Measurements from ENCODE around the gene ETF1. TPM values are rescaled to one million over a fixed set of nuclear protein-coding genes. Genes with fewer than 3 reads are reported as not detected.
A peak's percentile ranks its signal among the peaks of the same experiment; 100 is the strongest.

ETF1 gene
- total and polyA plus RNA-seq, 9 of the 15 experiments (the other 6 are each of a cell fraction or from before 2014, with no cell fraction given), result 53.7 to 209 (median 164) TPM

GRCh38 chr5:138469540-138470321, 73.3 kb downstream of the ETF1 start (continued):
- no peak for TF ChIP-seq ID3 (CRISPR knock-in tag; IDR thresholded peaks at IDR 0.05)
- peak; percentile 70; the same call in 1 of the 2 replicates for TF ChIP-seq ID3 (tag; IDR thresholded peaks at IDR 0.05)
- TF ChIP-seq ZNF140 (CRISPR knock-in tag; IDR thresholded peaks at IDR 0.05), result no peak
- TF ChIP-seq ZNF644 (tag; IDR thresholded peaks at IDR 0.05; ENCODE audit: low read depth), result no peak
- TF ChIP-seq EP300 (IDR thresholded peaks at IDR 0.05; ENCODE audit: low read length), result peak; percentile 19; the same call in 1 of the 2 replicates
- TF ChIP-seq TRIM28 (IDR thresholded peaks at IDR 0.05), result no peak
- TF ChIP-seq ZNF431 (CRISPR knock-in tag; IDR thresholded peaks at IDR 0.05), result peak; percentile 59
- TF ChIP-seq TEAD2 (tag; IDR thresholded peaks at IDR 0.05), result no peak
- no peak for TF ChIP-seq HMG20A (CRISPR knock-in tag; conservative IDR thresholded peaks at IDR 0.05)
- no peak for TF ChIP-seq C11orf30 (IDR thresholded peaks at IDR 0.05; ENCODE audit: low read depth)
- TF ChIP-seq RFX7 (CRISPR knock-in tag; IDR thresholded peaks at IDR 0.05), result 0 out of 2 replicates have a peak, but pooled peaks have one; percentile 28
- TF ChIP-seq ZBTB9 (CRISPR knock-in tag; IDR thresholded peaks at IDR 0.05), result no peak; the same call in 1 of the 2 replicates
- no peak; the same call in 1 of the 2 replicates for TF ChIP-seq ZFPM2 (CRISPR knock-in tag; IDR thresholded peaks at IDR 0.05)
- 0 out of 2 replicates have a peak, but pooled peaks have one; percentile 44 for TF ChIP-seq TOE1 (IDR thresholded peaks at IDR 0.05; ENCODE audit: borderline replicate concordance)
- no peak for TF ChIP-seq TOE1 (CRISPR knock-in tag; IDR thresholded peaks at IDR 0.05; ENCODE audit: borderline replicate concordance, low read depth)
- peak; percentile 24 for TF ChIP-seq FIP1L1 (IDR thresholded peaks at IDR 0.05; ENCODE audit: low read depth, low read length, poor library complexity, severe bottlenecking)
- no peak for TF ChIP-seq PTRF (tag; IDR thresholded peaks at IDR 0.05)
- TF ChIP-seq ZBTB26 (CRISPR knock-in tag; IDR thresholded peaks at IDR 0.05), result no peak
- TF ChIP-seq ZBTB12 (CRISPR knock-in tag; IDR thresholded peaks at IDR 0.05), result no peak
- no peak for TF ChIP-seq GTF2B (IDR thresholded peaks at IDR 0.05; ENCODE audit: extremely low read depth, insufficient read length)
- peak; percentile 94 for TF ChIP-seq POLR2B (IDR thresholded peaks at IDR 0.05; ENCODE audit: low read depth, partially characterized antibody)
- no peak; the same call in 1 of the 2 replicates for TF ChIP-seq HOXB6 (CRISPR knock-in tag; IDR thresholded peaks at IDR 0.05; ENCODE audit: borderline replicate concordance)
- TF ChIP-seq TAF9B (IDR thresholded peaks at IDR 0.05; ENCODE audit: partially characterized antibody), result no peak
- no peak for TF ChIP-seq ZFP1 (CRISPR knock-in tag; IDR thresholded peaks at IDR 0.05)
- TF ChIP-seq PPARD (CRISPR knock-in tag; IDR thresholded peaks at IDR 0.05), result no peak
